GM13977 (cell line): ENCODE data around the gene TAF6.

Experiments used
- DNase-seq: peaks from one replicate; pipeline ENCODE4 v3.0.0; 2012; ENCODE audit warnings: low spot score
- CTCF ChIP-seq: IDR thresholded peaks from 2 replicates; pipeline ENCODE4 v1.5.1; 2012; ENCODE audit warnings: mild to moderate bottlenecking, control low read depth; ENCODE audit not compliant: insufficient read depth; ENCODE audit errors: extremely low read depth, missing control alignments
- in situ Hi-C: fragments of 300-500 bp; cut with MboI; formaldehyde crosslinking; loops from one replicate; pipeline ENCODE4 v1.12.0; 2022; ENCODE audit warnings: low sequenced_read_pairs, low pct_unique_long_range_greater_than_20kb, mixed read lengths, inconsistent platforms; ENCODE audit not compliant: unreplicated experiment

The TAF6 gene

GRCh38 chr7:100061518-100062193 lies 57.5 kb downstream of the TAF6 start:
- TF ChIP-seq CTCF = no peak
- in situ Hi-C loops = no loop called here
- no peak for DNase-seq

- DNase-seq = no peak
- no peak for TF ChIP-seq CTCF
- in situ Hi-C loops = no loop called here
Measured at GRCh38 chr7:100059251-100059739, 59.9 kb downstream of the TAF6 start.
